ENCODE data around the gene ACP7.
"Not testable (repeated sequence)": the region's sequence is repeated elsewhere in the genome, so short reads cannot be mapped to it uniquely, and the experiment has no call there.

Gene ACP7

GRCh38 chr19:39130337-39131254, 46.4 kb downstream of the ACP7 start:
- no peak for DNase-seq

- DNase-seq = no peak
Measured at GRCh38 chr19:39131255-39131755, 47.1 kb downstream of the ACP7 start.

GRCh38 chr19:39132344-39132969, 48.3 kb downstream of the ACP7 start:
- no peak for DNase-seq

GRCh38 chr19:39133431-39134270, 49.5 kb downstream of the ACP7 start:
- no peak for DNase-seq

- DNase-seq = no peak
Measured at GRCh38 chr19:39135701-39136100, 51.5 kb downstream of the ACP7 start.

- DNase-seq = no peak
Measured at GRCh38 chr19:39136225-39136940, 52.2 kb downstream of the ACP7 start.

- DNase-seq = no peak
Measured at GRCh38 chr19:39137131-39137530, 53.0 kb downstream of the ACP7 start.

GRCh38 chr19:39138221-39139211, 54.3 kb downstream of the ACP7 start:
- peak in 40 of 58 donors; percentile 10 to 76 (median 36) for DNase-seq

- DNase-seq = no peak
Measured at GRCh38 chr19:39139305-39139874, 55.2 kb downstream of the ACP7 start.

GRCh38 chr19:39139971-39140453, 55.8 kb downstream of the ACP7 start:
- DNase-seq = no peak

- DNase-seq = no peak
Measured at GRCh38 chr19:39140594-39140993, 56.4 kb downstream of the ACP7 start.

GRCh38 chr19:39141929-39142328, 57.8 kb downstream of the ACP7 start:
- no peak for DNase-seq

- DNase-seq = no peak
Measured at GRCh38 chr19:39142630-39143029, 58.5 kb downstream of the ACP7 start.

- not testable (repeated sequence) for DNase-seq
Measured at GRCh38 chr19:39143757-39144289, 59.7 kb downstream of the ACP7 start.

- DNase-seq = peak in 6 of 58 donors; percentile 13 to 29 (median 22)
Measured at GRCh38 chr19:39144290-39145071, 60.3 kb downstream of the ACP7 start.

GRCh38 chr19:39145180-39145953, 61.2 kb downstream of the ACP7 start:
- DNase-seq = peak in 50 of 58 donors; percentile 8 to 82 (median 47)

- DNase-seq = no peak
Measured at GRCh38 chr19:39146091-39146490, 61.9 kb downstream of the ACP7 start.
